Measurements from ENCODE around the gene BLVRA. TPM values are rescaled to one million over a fixed set of nuclear protein-coding genes. Genes with fewer than 3 reads are reported as not detected.

The BLVRA gene
- total RNA-seq, 1 donor, result 20.6 TPM

- H4K20me1 ChIP-seq (ENCODE audit: insufficient read depth, low read length), result no peaks in the 10 kb centered on the region
- no peaks in the 10 kb centered on the region for H3K36me3 ChIP-seq (ENCODE audit: insufficient read depth, low read length)
Measured at GRCh38 chr7:43838201-43838658, 79.8 kb downstream of the BLVRA start.

GRCh38 chr7:43843296-43843695 lies 84.8 kb downstream of the BLVRA start:
- Histone ChIP-seq H3K4me1 (ENCODE audit: insufficient read depth, low read length) (no peaks in the 10 kb centered on the region), H2AFZ (ENCODE audit: low read length) (no peak overlapping the region), H3K36me3 (ENCODE audit: insufficient read depth, low read length) (no peaks in the 10 kb centered on the region), H3K27ac (ENCODE audit: low read depth, low read length) (no peak overlapping the region), H3K27me3 (ENCODE audit: insufficient read depth, low read length) (no peaks in the 10 kb centered on the region), H3K9me3 (ENCODE audit: low read depth, low read length) (no peaks in the 10 kb centered on the region), H3K79me2 (ENCODE audit: insufficient read depth, low read length) (no peaks in the 10 kb centered on the region), H3K4me3 (ENCODE audit: insufficient read depth, low read length) (no peak overlapping the region), H3K4me2 (ENCODE audit: insufficient read depth, low read length) (no peak overlapping the region), H4K20me1 (ENCODE audit: insufficient read depth, low read length) (no peaks in the 10 kb centered on the region)
- no peak for DNase-seq (ENCODE audit: insufficient read length, low spot score, missing footprints)
- TF ChIP-seq CTCF (IDR thresholded peaks at IDR 0.05; ENCODE audit: extremely low read depth, low read depth, low read length), result no peak

More at GRCh38 chr7:43838201-43838658, 79.8 kb downstream of the BLVRA start:
- H2AFZ ChIP-seq (ENCODE audit: low read length), result peak overlapping the region; percentile 95
- H3K4me3 ChIP-seq (ENCODE audit: insufficient read depth, low read length), result peak overlapping the region; percentile 61
- H3K79me2 ChIP-seq (ENCODE audit: insufficient read depth, low read length), result no peaks in the 10 kb centered on the region
- H3K9me3 ChIP-seq (ENCODE audit: low read depth, low read length), result no peaks in the 10 kb centered on the region
- DNase-seq (ENCODE audit: insufficient read length, low spot score, missing footprints), result no peak
- no peak overlapping the region for H3K27ac ChIP-seq (ENCODE audit: low read depth, low read length)
- no peaks in the 10 kb centered on the region for H3K4me1 ChIP-seq (ENCODE audit: insufficient read depth, low read length)
- TF ChIP-seq CTCF (IDR thresholded peaks at IDR 0.05; ENCODE audit: extremely low read depth, low read depth, low read length), result no peak
- no peaks in the 10 kb centered on the region for H3K27me3 ChIP-seq (ENCODE audit: insufficient read depth, low read length)
- peak overlapping the region; percentile 78 for H3K4me2 ChIP-seq (ENCODE audit: insufficient read depth, low read length)

GRCh38 chr7:43844257-43844656 lies 85.8 kb downstream of the BLVRA start:
- Histone ChIP-seq H3K27ac (ENCODE audit: low read depth, low read length) (no peak overlapping the region), H4K20me1 (ENCODE audit: insufficient read depth, low read length) (no peaks in the 10 kb centered on the region), H3K4me3 (ENCODE audit: insufficient read depth, low read length) (no peak overlapping the region), H3K36me3 (ENCODE audit: insufficient read depth, low read length) (no peaks in the 10 kb centered on the region), H3K4me2 (ENCODE audit: insufficient read depth, low read length) (no peak overlapping the region), H3K9me3 (ENCODE audit: low read depth, low read length) (no peaks in the 10 kb centered on the region), H3K27me3 (ENCODE audit: insufficient read depth, low read length) (no peaks in the 10 kb centered on the region), H3K79me2 (ENCODE audit: insufficient read depth, low read length) (no peaks in the 10 kb centered on the region), H2AFZ (ENCODE audit: low read length) (no peak overlapping the region), H3K4me1 (ENCODE audit: insufficient read depth, low read length) (no peaks in the 10 kb centered on the region)
- no peak for TF ChIP-seq CTCF (IDR thresholded peaks at IDR 0.05; ENCODE audit: extremely low read depth, low read depth, low read length)
- DNase-seq (ENCODE audit: insufficient read length, low spot score, missing footprints), result peak; percentile 37

GRCh38 chr7:43844662-43845061 lies 86.2 kb downstream of the BLVRA start:
- no peaks in the 10 kb centered on the region for H4K20me1 ChIP-seq (ENCODE audit: insufficient read depth, low read length)
- no peaks in the 10 kb centered on the region for H3K36me3 ChIP-seq (ENCODE audit: insufficient read depth, low read length)
- no peak for TF ChIP-seq CTCF (IDR thresholded peaks at IDR 0.05; ENCODE audit: extremely low read depth, low read depth, low read length)
- no peak overlapping the region for H3K27ac ChIP-seq (ENCODE audit: low read depth, low read length)
- no peak overlapping the region for H3K4me2 ChIP-seq (ENCODE audit: insufficient read depth, low read length)
- no peaks in the 10 kb centered on the region for H3K27me3 ChIP-seq (ENCODE audit: insufficient read depth, low read length)
- no peak for DNase-seq (ENCODE audit: insufficient read length, low spot score, missing footprints)
- H3K9me3 ChIP-seq (ENCODE audit: low read depth, low read length), result no peaks in the 10 kb centered on the region
- H3K4me3 ChIP-seq (ENCODE audit: insufficient read depth, low read length), result no peak overlapping the region
- H3K79me2 ChIP-seq (ENCODE audit: insufficient read depth, low read length), result no peaks in the 10 kb centered on the region
- no peaks in the 10 kb centered on the region for H3K4me1 ChIP-seq (ENCODE audit: insufficient read depth, low read length)
- H2AFZ ChIP-seq (ENCODE audit: low read length), result no peak overlapping the region

Measured in osteoblast (primary cell).